Femur (tissue), 1 donor: ENCODE data around the gene MAGI1.
"Not testable (repeated sequence)": the region's sequence is repeated elsewhere in the genome, so short reads cannot be mapped to it uniquely, and the experiment has no call there.

Source experiments
- DNase-seq: peaks from one replicate; pipeline ENCODE4 v3.0.0-alpha.2; 2017

MAGI1 gene

DNA sequence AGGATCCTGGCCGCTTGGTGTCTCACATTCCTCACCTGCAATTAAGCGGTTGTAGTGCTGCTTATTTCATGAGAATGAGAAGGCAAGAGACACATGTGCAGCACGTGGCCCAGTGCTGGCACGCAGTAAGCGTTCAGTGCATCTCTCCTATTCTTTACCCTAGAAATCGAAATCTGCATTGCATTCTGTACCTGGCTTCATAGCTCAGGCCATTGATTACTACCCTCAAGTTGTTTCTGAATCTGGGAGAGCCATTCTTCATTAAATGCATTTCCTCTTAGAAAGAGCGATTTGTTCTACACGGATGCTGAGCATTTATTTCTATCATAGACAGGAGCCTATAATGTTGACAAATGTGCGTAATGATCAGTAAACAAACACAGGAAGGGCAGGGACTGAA lies 168.9 kb downstream of the MAGI1 start:
- DNase-seq = no peak

DNA sequence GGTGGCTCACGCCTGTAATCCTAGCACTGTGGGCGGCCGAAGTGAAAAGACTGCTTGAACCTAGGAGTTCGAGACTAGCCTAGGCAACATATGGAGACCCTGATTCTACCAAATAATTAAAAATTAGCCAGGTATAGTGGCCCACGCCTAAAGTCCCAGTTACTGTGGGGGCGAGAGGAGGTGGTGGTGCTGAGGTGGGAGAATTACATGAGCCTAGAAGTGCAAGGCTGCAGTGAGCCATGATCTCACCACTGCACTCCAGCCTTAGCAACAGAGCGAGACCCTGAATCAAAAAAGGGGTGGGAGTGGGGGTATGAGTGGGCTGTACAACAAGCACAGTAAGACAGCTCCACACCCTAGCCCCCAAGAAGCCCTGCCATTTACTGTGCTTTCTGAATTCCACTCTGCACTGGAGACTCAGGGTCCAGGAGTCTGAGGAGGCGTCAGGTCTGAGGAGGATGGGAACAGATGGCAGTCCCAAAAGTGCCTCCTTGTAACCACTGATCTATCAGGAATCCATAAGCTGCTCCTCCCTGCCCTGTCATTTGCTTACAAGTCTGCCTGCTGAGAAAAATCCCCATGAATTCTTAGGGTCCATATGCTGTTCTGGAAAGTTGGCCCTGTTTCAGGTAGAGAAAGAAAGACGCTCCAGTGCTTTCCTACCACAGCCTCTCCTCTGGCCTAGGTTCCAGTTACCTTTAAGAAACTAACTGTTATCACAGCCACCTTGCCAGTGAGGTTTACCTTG lies 171.1 kb downstream of the MAGI1 start:
- no peak for DNase-seq

DNA sequence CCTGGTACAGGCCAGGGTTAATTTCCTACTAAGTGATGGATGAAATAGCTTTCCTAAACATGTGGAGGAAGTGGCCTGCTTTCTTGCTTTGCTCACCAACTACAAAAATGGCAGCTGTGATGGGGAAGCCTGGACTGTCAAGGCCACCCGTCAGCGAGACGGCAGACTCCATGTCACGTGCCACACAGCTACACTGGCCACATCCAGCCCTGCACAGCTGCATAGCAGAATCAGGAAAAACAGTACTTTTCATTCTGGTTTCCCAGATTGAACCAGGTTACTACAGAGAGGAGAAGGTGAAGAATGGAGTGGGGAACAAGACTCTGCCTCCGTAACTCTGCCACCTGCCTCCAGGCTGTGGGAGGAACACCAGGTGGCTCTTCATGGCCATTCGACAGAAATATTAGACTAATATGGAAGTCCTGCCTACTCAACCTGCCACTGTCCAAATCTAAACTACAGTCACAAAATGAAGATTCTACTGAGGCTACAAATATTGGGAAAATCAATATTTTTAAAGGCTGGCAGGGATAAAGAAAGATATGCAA lies 174.3 kb downstream of the MAGI1 start:
- no peak for DNase-seq

DNA sequence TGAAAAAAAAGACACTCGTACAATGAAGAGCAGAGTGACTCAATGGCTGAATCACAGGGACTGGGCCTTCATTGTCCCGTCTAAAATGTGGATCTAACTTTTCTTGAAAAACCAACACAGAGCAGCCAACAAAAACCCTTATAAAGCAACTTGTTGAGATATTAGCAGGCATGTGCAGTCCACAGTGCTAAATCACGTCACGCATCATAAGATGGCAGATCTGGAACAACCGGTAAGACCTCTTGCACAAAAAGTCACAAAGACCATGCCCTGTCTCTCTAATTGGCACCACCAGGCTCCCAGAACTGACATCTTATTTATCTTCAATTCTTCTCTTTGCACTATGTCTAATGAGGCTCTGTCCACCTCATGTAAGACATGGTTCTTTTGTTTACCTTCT lies 177.0 kb downstream of the MAGI1 start:
- DNase-seq = no peak

DNA sequence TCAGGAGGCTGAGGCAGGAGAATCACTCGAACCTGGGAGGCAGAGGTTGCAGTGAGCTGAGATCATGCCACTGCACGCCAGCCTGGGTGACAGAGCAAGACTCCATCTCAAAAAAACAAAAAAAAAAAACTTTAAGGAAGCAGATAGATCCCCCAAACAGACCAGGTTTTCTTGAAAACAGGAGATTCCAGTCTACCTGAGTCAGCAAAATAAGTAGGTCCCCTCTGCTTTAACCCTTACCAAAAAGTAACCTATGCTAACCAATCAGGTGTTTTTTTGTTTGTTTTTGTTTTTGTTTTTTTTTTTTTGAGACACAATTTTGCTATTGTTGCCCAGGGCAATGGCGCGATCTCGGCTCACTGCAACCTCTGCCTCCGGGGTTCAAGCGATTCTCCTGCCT lies 179.1 kb downstream of the MAGI1 start:
- DNase-seq = not testable (repeated sequence)

DNA sequence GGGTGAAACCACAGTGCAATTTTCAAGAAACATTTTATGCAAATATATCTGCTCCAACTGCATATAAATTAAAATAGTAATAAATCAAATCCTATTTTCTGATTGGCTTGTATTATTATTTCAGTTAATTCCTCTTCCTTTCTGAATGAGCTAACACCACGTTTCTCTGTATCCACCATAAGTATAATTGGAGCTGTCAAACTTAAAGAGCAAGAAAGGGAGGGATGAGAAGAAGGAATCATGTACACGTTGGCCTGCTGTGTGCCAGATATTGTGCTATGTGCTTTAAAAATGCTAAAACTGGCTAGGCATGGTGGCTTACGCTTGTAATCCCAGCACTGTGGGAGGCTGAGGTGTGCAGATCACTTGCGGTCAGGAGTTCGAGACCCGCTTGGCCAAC lies 180.0 kb downstream of the MAGI1 start:
- no peak for DNase-seq

DNA sequence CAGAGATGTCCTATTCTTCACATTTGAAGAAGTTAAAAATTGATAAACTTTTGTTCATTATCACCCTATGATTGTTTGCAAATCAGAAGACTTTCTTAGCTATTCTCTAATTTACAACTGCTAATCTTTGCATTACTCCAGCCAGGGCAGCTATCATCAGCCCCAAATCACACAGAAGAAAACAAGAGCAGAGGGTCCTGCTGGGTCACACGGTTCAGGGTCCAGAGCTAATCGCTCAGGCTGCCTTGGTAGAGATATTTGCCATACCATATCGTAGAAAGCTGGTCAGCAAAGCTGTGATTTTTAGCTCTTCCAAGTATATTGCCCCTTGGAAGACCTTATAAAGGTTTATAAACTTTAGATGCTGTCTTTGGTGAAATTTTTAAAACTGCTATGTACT lies 181.4 kb downstream of the MAGI1 start:
- DNase-seq = no peak

DNA sequence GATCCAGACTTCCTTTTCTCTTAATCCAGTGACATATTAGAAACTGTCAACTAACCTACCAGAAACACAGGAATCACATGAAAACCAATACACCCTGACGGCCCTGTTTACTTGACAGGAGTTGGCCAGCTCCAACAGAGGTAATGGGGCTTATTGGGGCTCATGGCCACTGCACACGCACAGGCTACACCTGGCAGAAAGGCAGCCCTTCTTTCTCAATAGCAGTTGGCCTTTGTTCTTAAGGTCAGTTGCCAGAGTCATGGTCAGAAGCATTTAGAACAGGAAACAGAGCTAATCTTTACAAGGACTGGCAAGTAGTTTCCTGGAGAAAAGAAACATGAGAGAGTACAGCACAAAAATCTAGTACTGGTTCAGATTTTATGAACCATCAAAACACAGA lies 181.8 kb downstream of the MAGI1 start:
- DNase-seq = no peak

DNA sequence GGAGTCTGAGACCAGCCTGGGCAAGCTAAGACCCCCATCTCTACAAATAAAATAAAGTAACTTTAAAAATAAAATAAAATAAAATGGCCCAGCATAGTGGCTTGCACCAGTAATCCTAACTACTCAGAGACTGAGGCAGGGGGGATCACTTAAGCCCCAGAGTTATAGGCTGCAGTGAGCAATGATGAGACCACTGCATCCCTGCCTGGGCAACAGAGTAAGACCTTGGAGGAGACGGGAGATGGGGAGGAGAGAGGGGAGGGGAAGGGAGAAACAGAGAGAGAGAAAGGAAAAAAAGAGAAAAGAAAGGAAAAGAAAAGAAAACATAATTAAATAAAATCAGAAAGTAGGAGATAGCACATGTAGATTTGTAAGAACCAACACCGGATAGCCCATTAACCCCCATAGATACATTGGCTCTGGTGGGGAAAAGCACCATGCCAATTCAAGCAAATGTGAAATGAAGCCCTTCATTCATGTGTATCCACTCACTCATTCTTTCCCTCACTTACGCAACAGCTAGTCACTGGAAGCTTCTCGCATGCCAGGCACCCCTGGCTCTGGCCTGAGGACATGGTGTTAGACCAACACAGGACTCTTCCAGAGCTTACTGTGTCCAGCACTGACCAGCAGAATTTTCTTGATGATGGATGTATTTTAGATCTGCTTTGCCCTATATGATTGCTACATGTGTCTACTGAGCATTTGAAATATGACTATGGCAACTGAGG lies 183.2 kb downstream of the MAGI1 start:
- DNase-seq = no peak

DNA sequence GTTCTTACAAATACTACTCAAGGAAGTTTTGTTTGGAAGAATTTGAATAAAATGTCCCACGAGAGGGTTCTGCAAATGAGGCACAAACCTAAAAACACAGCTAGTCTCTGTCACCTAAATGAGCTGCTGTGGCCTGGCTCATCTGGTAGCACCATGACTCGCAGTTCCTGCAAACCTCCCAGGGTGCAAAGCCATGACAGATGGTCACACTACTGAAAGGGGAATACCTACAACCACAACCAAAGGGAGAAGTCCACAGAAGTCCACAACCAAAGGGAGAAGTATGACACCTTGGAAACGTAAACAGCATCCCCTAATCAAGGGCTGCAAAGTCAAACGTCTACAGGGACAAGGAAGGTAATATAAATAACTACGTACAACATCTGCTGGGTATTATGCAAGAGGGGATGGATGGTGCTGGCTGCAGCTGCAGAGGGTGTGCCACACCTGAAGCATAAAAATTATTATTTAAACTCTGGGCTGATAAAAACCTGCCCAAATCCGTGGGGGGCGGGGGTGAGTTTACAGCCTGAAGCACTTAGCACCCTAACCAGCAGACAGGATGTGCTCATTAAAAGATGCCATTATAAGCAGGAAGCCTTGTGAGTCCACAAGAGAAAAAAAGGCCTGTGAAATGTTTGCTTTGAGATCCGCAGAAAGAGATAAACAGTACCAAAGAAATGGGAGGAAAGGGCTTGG lies 184.0 kb downstream of the MAGI1 start:
- DNase-seq = no peak

DNA sequence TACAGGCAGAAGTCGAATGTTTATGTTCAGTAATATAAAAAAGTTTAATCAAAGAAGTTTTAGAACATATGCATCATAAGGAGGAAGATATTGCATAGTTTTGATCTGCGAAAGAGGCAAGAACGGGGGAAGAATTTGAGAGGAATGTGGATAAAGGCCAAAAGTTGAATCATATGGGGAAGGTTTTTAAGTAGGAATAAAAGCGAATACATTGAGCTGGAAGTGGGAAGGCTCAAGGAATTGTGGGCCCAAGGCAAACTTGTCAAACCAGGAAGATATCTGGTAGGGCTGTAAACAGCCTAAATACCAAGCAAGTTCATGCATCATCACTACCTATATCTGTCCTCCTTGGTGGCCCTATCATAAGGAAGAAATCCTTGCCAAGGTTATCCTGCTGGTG lies 186.9 kb downstream of the MAGI1 start:
- DNase-seq = no peak

DNA sequence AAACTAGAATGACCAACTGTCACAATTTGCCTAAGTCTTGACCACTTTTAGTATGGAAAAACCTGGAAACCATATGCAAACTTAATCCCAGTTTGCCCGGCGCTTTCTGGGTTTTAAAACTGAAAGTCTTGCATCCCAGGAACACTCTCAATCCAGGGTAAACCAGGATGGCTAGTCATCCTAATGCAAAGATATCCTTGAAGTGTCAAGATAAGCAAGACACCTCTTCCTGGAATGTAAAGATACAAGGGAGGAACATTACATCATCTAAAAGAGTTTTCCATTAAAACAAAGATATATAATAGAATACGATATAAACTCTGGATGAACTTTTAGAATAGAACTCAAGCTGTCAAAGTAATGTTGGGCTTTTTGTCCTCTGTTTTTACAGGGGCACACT lies 188.5 kb downstream of the MAGI1 start:
- DNase-seq = no peak

DNA sequence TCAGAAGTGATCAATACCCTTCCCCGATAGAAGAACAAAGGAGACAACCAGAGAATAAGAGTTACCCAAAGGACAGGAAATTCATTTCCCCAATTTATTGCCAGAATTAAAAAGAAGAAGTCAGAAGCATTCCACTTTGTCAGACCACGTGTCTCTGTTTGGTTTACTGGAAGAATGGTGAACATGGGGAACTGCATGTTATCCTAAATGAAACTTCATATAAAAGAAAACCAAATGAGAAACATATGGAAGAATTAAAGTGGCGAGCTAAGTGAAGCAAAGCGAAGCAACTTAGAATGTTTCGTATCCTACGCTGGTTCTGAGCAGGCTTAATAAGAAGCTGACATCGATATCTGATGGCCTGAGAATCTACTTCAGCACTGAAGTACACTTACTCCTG lies 190.7 kb downstream of the MAGI1 start:
- DNase-seq = no peak

DNA sequence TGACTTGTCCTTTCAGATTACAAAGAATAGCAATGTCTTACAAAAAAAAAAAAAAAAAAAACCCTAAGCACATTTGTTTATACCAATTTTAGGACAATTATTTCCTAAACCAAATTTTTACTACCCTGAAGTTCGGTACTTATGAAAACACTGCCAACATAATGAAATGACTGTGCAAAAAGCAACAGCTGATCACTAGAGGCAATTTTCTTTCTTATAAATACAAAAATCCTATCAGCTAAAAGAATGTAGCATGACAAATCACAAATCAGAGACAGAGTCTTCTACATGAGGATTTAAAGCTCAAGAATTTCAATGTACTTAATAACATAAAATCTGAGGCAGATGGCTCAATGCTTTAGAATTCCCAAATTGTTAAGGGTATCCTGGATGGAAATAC lies 191.8 kb downstream of the MAGI1 start:
- DNase-seq = no peak

DNA sequence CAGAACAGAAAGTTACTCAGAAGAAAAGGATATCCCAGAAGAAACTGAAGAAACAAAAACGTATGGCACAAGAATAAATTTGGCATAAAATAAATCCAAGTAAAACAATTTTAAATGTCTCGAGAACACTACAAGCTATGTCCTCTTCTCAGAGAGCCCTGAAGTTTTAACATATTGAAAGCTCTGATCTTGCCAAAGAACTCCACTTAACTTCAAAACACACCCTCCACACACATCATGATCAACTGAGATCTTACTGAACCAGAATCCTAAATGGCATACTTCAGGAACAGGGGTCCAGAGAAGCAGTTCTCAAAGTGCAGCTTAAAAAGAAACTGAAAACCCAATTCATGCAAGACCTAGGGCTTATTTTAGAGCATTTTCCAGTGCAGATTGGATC lies 194.3 kb downstream of the MAGI1 start:
- no peak for DNase-seq

DNA sequence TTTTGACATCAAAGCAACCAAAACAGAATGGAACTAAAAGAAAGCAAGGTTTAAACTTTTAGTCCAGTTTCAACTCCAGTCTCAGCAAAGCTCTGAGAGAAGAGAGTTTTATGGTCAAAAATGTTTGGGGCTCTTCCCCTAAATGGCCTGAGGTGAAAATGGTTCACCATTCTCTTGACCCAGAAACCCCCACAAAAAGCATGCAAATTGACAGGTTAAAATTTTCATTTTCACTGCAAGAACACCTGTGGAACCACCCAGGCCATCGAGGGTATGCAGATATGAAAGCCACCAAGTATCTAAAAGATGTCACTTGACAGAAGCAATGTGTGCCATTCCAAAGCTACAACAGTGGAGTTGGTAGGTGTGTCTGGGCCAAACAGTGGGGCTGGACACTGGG lies 195.0 kb downstream of the MAGI1 start:
- no peak for DNase-seq

DNA sequence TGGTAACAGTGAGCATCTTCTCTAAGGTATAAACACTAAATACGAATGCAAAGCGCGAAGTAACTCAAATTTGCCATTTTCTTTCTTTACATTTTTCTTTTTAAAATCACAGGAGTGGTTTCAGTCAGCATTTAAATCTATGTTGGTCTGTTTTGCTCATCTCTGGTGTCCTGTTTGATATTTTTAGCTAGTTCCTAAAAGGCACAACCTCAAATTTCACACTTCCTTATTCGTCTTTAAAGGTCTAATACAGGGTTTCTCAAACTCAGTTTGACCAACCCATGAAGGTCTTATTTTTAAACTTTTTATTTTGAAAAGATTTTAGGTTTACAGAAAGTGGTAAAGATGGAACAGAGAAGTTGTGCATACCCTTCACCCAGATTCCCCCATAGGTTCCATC lies 201.1 kb downstream of the MAGI1 start:
- no peak for DNase-seq

DNA sequence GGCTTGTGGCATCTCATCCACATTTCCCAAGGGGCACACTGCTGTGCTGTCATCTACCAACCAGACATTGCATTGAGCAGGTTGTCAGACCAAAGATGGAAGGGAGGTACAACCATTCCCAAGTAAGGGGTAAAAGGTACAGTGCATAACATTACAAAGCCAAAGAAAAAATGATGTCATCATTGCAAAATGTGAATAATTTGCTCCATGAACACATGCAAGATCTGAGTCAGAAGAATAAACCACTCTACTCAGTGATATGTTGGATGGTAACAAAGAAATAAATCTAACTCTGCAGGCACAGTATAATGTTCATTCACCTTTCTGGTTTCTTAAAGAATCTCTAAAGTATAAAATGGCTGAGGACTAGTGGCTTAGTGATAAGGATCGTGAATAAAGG lies 202.7 kb downstream of the MAGI1 start:
- no peak for DNase-seq

DNA sequence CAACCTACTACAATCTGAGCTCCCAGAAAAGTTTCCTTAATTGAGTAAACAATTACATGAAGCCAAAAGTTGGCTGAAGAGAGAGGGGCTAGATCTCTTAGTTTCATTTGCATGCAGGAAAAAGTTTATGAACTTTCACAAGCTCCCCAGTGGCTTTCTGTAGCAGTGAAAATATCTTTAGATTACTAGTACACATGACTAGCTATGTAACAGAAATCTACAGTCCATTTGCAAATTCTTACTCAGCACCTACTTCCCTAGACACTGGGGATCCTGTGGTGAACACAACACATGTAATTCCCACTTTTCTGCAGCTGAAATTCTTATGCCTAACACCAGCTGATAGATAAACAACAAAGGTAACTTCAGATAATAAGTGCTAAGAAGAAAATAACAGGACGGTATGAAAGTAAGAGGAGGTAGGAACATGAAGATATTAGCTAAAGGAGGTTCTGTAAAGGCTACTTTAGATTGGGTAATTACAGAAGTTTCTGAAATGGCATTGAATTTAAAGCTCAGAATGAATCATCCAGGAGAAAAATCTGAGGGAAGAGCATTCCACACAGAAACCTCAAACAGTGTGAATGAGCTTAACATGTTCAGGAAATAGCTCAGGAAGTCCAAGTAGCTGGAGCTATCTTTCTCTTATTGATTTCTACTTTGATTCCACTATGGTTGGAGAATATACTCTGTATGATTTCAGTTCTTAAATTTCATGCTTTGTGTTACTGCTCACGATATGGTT lies 204.8 kb downstream of the MAGI1 start:
- DNase-seq = no peak

DNA sequence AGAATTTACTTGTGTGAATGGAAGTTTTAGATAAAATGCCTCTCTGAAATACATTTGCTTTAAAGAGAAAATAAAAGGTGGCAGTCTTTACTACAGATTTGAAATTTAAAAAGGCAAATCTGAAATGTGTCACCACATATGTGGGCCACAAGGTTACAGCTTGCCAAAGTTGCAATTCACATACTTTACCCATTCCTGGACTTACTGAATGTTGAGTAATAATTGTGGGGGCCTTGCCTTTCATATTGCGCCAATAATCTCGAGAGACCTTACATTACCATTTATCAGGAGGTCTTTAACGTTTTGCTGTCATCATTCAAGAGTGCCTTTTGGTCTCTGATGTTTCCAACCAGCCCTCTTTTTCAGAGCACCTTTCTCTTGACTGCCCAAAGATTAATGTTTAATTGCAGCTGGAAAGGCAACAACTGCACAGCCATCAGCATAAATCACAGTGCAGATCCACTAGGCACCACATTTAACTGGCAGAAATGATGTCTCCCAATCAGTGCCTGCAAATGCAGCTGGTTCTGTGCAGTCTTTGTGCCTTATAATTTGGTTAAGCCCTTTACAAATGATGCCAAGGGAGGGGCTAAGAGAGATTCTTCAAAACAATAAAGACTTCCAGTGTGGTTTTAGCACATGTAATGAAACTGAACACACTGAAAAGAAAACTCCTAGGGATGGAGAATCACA lies 206.8 kb downstream of the MAGI1 start:
- DNase-seq = no peak

DNA sequence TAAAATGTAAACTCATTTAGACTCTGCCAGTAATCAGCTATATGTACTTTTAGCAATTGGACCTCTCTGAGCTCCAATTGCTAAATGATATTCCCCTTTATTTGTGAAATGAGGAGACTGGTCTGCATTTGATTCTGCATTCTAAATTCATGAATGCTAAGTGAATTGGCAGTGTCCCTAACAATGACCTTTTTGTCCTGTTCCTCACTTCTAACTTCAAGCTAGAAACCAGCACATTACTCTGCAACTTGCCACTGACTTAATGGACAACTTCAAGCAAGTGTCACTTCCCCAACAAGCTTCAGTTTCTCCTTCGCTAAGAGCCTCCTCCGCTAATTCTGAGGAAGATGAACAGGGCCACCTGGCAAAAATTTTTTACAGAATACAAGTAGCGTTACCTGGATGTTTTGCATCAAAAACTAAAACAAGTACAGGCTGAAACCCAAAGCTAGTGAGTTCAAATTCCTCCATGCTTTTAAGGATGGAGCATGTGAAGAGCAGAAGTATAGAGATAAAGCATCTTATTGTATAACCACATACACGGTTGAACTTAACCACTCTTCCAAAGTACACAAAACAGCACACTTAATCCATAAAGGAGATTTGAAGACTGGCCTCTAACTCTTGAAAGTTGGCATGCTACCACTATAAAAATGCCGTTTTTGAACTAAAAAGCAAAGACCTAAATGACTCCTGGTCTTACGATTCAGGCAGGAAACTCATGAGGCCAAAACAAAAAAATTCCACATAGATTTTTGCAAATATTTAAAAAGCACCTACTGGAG lies 207.6 kb downstream of the MAGI1 start:
- no peak for DNase-seq

DNA sequence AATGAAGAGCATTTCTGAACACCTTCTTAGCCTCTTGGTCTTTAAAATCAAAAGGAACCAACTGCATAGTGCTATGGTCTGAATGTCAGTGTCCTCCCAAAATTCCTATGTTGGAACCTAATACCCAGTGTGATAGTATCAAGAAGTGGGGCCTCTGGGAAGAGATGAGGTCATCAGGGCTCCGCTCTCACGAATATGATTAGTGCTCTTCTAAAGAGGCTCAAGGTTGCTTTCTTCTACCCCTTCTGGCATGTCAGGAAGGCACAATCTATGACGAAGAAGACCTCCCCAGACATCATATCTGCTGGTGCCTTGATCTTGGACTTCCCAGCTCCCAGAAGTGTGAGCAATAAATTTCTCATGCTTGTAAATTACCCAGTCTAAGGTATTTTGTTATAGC lies 209.5 kb downstream of the MAGI1 start:
- DNase-seq = no peak
